Measurements from ENCODE around the gene SNX20. TPM values are rescaled to one million over a fixed set of nuclear protein-coding genes. Genes with fewer than 3 reads are reported as not detected.

Gene SNX20
- total RNA-seq, 1 donor: not detected

- no peak for TF ChIP-seq CTCF (IDR thresholded peaks at IDR 0.05; ENCODE audit: insufficient read depth, low read length)
- no peak overlapping the region for H3K4me3 ChIP-seq (ENCODE audit: low read depth, low read length)
- no peak for DNase-seq (ENCODE audit: low read depth)
Observed at GRCh38 chr16:50668368-50669008, 12.6 kb downstream of the SNX20 start.

- TF ChIP-seq CTCF (IDR thresholded peaks at IDR 0.05; ENCODE audit: insufficient read depth, low read length): peak; percentile 6
- H3K4me3 ChIP-seq (ENCODE audit: low read depth, low read length): no peak overlapping the region
- no peak for DNase-seq (ENCODE audit: low read depth)
Observed at GRCh38 chr16:50667497-50668367, 13.4 kb downstream of the SNX20 start.

- no peak for DNase-seq (ENCODE audit: low read depth)
- TF ChIP-seq CTCF (IDR thresholded peaks at IDR 0.05; ENCODE audit: insufficient read depth, low read length): no peak
- no peak overlapping the region for H3K4me3 ChIP-seq (ENCODE audit: low read depth, low read length)
Observed at GRCh38 chr16:50666658-50667496, 14.2 kb downstream of the SNX20 start.

- peak; percentile 76 for DNase-seq (ENCODE audit: low read depth)
- TF ChIP-seq CTCF (IDR thresholded peaks at IDR 0.05; ENCODE audit: insufficient read depth, low read length): peak; percentile 89
- H3K4me3 ChIP-seq (ENCODE audit: low read depth, low read length): peak overlapping the region; percentile 64
Observed at GRCh38 chr16:50665128-50665878, 15.8 kb downstream of the SNX20 start.

- H3K4me3 ChIP-seq (ENCODE audit: low read depth, low read length): no peak overlapping the region
- DNase-seq (ENCODE audit: low read depth): no peak
- no peak for TF ChIP-seq CTCF (IDR thresholded peaks at IDR 0.05; ENCODE audit: insufficient read depth, low read length)
Observed at GRCh38 chr16:50664270-50664669, 16.8 kb downstream of the SNX20 start.

Measured in fibroblast of the aortic adventitia (primary cell).